MM.1S (cell line): Measurements from ENCODE around the gene NFATC2.

Source experiments
- EZH2 ChIP-seq: fragments of 300-600 bp; sonication (generic); optimal IDR thresholded peaks from 2 replicates; pipeline ENCODE3; 2017; ENCODE audit warnings: low read depth, mild to moderate bottlenecking, antibody characterized with exemption, low read length, mixed read lengths
- TF ChIP-seq, protein P1 (sequence below): fragments of 300-600 bp; sonication (generic); IDR thresholded peaks from 2 replicates; pipeline ENCODE4 v1.5.1; 2016; ENCODE audit warnings: antibody characterized with exemption, low read length, mixed read lengths

DNA sequence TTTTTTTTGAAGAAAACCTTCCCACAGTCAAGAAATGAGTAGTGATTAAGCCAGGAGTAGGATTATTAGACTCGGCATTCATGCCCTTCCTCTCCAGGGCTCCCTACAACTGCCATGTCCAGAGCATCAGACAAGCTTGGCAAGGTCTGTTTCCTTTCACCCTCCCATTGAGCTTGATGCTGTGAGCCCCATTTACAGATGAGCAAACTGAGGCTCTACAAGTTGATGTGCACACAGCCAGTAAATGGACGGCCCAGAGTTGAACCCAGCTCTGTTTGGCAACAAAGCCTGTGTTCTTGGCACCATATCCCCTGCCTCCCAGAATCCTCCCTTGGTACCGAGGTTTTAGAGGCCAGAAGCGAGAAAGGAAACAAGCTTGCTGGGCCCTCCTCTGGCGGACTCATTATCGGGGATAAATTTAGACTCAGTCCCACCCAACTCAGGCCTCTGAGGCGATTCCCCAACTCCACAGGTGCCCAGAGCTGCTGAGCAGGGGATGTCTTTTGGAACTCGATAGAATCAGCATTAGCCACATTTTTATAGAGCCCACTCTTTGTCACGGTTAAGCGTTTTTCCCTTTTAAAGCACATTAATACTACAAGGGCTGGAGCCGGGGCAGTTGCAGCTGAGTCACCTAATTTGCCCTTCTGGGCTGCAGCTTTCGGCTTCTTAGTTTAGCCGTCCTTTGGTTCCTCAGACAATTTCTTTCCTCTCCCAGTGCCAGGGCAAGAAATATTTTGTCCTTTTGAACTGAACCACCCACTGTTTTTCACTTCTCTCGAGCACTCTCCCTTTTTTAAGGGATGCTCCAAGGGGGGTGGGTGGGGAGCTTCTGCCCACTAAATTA is 23.0 kb upstream of the NFATC2 start:
- TF ChIP-seq EZH2 = no peak
- TF ChIP-seq, protein P1, sequence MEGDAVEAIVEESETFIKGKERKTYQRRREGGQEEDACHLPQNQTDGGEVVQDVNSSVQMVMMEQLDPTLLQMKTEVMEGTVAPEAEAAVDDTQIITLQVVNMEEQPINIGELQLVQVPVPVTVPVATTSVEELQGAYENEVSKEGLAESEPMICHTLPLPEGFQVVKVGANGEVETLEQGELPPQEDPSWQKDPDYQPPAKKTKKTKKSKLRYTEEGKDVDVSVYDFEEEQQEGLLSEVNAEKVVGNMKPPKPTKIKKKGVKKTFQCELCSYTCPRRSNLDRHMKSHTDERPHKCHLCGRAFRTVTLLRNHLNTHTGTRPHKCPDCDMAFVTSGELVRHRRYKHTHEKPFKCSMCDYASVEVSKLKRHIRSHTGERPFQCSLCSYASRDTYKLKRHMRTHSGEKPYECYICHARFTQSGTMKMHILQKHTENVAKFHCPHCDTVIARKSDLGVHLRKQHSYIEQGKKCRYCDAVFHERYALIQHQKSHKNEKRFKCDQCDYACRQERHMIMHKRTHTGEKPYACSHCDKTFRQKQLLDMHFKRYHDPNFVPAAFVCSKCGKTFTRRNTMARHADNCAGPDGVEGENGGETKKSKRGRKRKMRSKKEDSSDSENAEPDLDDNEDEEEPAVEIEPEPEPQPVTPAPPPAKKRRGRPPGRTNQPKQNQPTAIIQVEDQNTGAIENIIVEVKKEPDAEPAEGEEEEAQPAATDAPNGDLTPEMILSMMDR = no peak
